Endothelial cell of umbilical vein (primary cell): ENCODE data around the gene SLC30A2. TPM values are rescaled to one million over a fixed set of nuclear protein-coding genes. Genes with fewer than 3 reads are reported as not detected.

ENCODE experiments used
- BruUV-seq: library from RNA; stranded (reverse); fragments of 400-500 nt; replicated peaks from 2 replicates; lab custom pipeline; 2021; lab: Mats Ljungman, UMichigan
- CTCF ChIA-PET: fragments of 300-600, 350-600 bp; sonication (Branson Sonifier 250); formaldehyde crosslinking; loops from one replicate; lab custom pipeline; 2021; ENCODE audit warnings: antibody characterized with exemption, inconsistent platforms; lab: Charles Lee
- POLR2A ChIA-PET: fragments of 300-600, 350-600 bp; sonication (Branson Sonifier 250); formaldehyde crosslinking; loops from one replicate; lab custom pipeline; 2021; ENCODE audit warnings: antibody characterized with exemption, inconsistent platforms; lab: Charles Lee
- DNase-seq: peaks from one replicate; pipeline ENCODE4 v3.0.0-alpha.2; 2011; ENCODE audit warnings: low read depth, low spot score
- FAIRE-seq: peaks from 2 replicates; lab custom pipeline; 2011; peaks lifted over from hg19 to GRCh38; lab: Jason Lieb, UNC
- H2AFZ ChIP-seq: 2 replicates; pipeline ENCODE4 v1.6.0; 2012; ENCODE audit warnings: low read depth, low read length, control low read depth, inconsistent platforms
- H3K27ac ChIP-seq: 2 replicates; pipeline ENCODE4 v1.5.1; 2011; ENCODE audit warnings: low read depth, mild to moderate bottlenecking, control low read depth, low read length, moderate library complexity; ENCODE audit not compliant: insufficient read depth
- H3K27me3 ChIP-seq, 2 experiments: 2 replicates each; pipeline versions ENCODE4 v1.6.0 to v1.6.1; 2011; ENCODE audit warnings: low read length in 2 of 2, mixed read lengths in 1 of 2; ENCODE audit not compliant: control insufficient read depth in 2 of 2, insufficient read depth in 2 of 2
- H3K36me3 ChIP-seq, 2 experiments: 2 replicates in 1 of 2; 3 replicates in 1 of 2; pipeline ENCODE4 v1.5.1; 2011; ENCODE audit warnings: low read length in 2 of 2, mild to moderate bottlenecking in 1 of 2, moderate library complexity in 1 of 2; ENCODE audit not compliant: control insufficient read depth in 2 of 2, insufficient read depth in 2 of 2; ENCODE audit errors: extremely low read depth in 1 of 2
- H3K4me1 ChIP-seq: 3 replicates; pipeline ENCODE4 v1.5.1; 2011; ENCODE audit warnings: mild to moderate bottlenecking, low read length; ENCODE audit not compliant: control insufficient read depth, insufficient read depth; ENCODE audit errors: extremely low read depth
- H3K4me2 ChIP-seq: 2 replicates; pipeline ENCODE4 v1.6.1; 2011; ENCODE audit warnings: low read length, control low read depth, mixed read lengths; ENCODE audit not compliant: insufficient read depth
- H3K4me3 ChIP-seq, 3 experiments: fragments of 200-600 bp in 1 of 3; sonication (generic), shearing (Covaris generic) in 1 of 3; replicated peaks in 1 of 3; 2 replicates each; pipeline ENCODE4 v1.5.1; 2011 to 2016; ENCODE audit warnings: control low read depth in 3 of 3, low read length in 3 of 3, mild to moderate bottlenecking in 2 of 3, inconsistent platforms in 1 of 3, low read depth in 1 of 3, moderate library complexity in 1 of 3; ENCODE audit not compliant: insufficient read depth in 1 of 3
- H3K79me2 ChIP-seq: 2 replicates; pipeline ENCODE4 v1.6.0; 2012; ENCODE audit warnings: low read length, inconsistent platforms; ENCODE audit not compliant: control insufficient read depth, insufficient read depth
- H3K9ac ChIP-seq: replicated peaks from 2 replicates; pipeline ENCODE3; 2011; ENCODE audit warnings: low read length, control low read depth; ENCODE audit not compliant: insufficient read depth; ENCODE audit errors: extremely low read depth
- H3K9me1 ChIP-seq: replicated peaks from 3 replicates; pipeline ENCODE4 v1.6.0; 2011; ENCODE audit warnings: mild to moderate bottlenecking, low read length; ENCODE audit not compliant: control insufficient read depth, insufficient read depth; ENCODE audit errors: extremely low read depth
- H3K9me3 ChIP-seq: replicated peaks from 2 replicates; pipeline ENCODE4 v1.5.1; 2012; ENCODE audit warnings: low read length, inconsistent platforms; ENCODE audit not compliant: control insufficient read depth, insufficient read depth
- H4K20me1 ChIP-seq: replicated peaks from 2 replicates; pipeline ENCODE3; 2011; ENCODE audit warnings: mild to moderate bottlenecking, low read length; ENCODE audit not compliant: control insufficient read depth, insufficient read depth; ENCODE audit errors: extremely low read depth
- CTCF ChIP-seq, 2 donors: IDR thresholded peaks; 1 replicate in 1 of 2; 2 replicates in 1 of 2; pipeline ENCODE4 v1.5.1; 2011; ENCODE audit warnings: low read length in 2 of 2, mild to moderate bottlenecking in 2 of 2, moderate library complexity in 2 of 2, control low read depth in 1 of 2, inconsistent platforms in 1 of 2, low read depth in 1 of 2; ENCODE audit not compliant: insufficient read depth in 1 of 2; ENCODE audit errors: extremely low read depth in 1 of 2
- EZH2 ChIP-seq: IDR thresholded peaks from 2 replicates; pipeline ENCODE4 v1.6.1; 2012; ENCODE audit warnings: borderline replicate concordance, low read depth, mild to moderate bottlenecking, moderate library complexity, low read length, inconsistent platforms; ENCODE audit not compliant: severe bottlenecking
- FOS ChIP-seq: IDR thresholded peaks from 2 replicates; pipeline ENCODE4 v1.6.1; 2011; ENCODE audit warnings: mild to moderate bottlenecking, low read length, moderate library complexity, borderline replicate concordance; ENCODE audit not compliant: insufficient read depth
- GATA2 ChIP-seq: IDR thresholded peaks from 2 replicates; pipeline ENCODE4 v1.7.0; 2011; ENCODE audit warnings: low read depth, mild to moderate bottlenecking, moderate library complexity, mixed read lengths, low read length; ENCODE audit not compliant: insufficient read length, insufficient read depth
- JUN ChIP-seq: IDR thresholded peaks from 2 replicates; pipeline ENCODE4 v1.6.1; 2011; ENCODE audit warnings: borderline replicate concordance, low read depth; ENCODE audit not compliant: insufficient read length, insufficient read depth
- MAX ChIP-seq: IDR thresholded peaks from 2 replicates; pipeline ENCODE4 v1.6.1; 2011; ENCODE audit not compliant: insufficient read depth, insufficient read length
- MYC ChIP-seq: IDR thresholded peaks from one replicate; pipeline ENCODE4 v1.6.1; 2011; ENCODE audit warnings: mild to moderate bottlenecking, low read depth, low read length
- POLR2A ChIP-seq: IDR thresholded peaks from 2 replicates; pipeline ENCODE4 v1.6.1; 2012; ENCODE audit warnings: low read depth, mild to moderate bottlenecking, control low read depth, low read length
- POLR2AphosphoS5 ChIP-seq: IDR thresholded peaks from 2 replicates; pipeline ENCODE4 v1.6.1; 2012; ENCODE audit warnings: low read depth, mild to moderate bottlenecking, control low read depth, low read length, moderate library complexity; ENCODE audit not compliant: insufficient read depth
- dilution Hi-C: fragments of 300-500 bp; cut with MboI; formaldehyde crosslinking; loops from one replicate; pipeline ENCODE4 v1.15.0; 2019; ENCODE audit warnings: low sequenced_read_pairs; ENCODE audit not compliant: extremely low pct_ligation_motif_present
- intact Hi-C: fragments of 100-400 bp; cut with micrococcal nuclease; formaldehyde crosslinking; loops from one replicate; pipeline ENCODE4 v1.10.0; 2022
- polyA plus RNA-seq, 4 experiments: library from polyadenylated mRNA; depleted of rRNA in 3 of 4; stranded (reverse) in 3 of 4; unstranded in 1 of 4; fragments of >200 nt; gene quantifications; 2 replicates each; pipeline versions ENCODE4 v1.2.1 to v1.2.3, GENCODE V29; 2011 to 2012; ENCODE audit warnings: missing spikeins in 1 of 4
- total RNA-seq: library from RNA; stranded (reverse); gene quantifications from 2 replicates; pipeline ENCODE4 v1.2.3, GENCODE V29; 2021

The SLC30A2 gene
- total and polyA plus RNA-seq, 2 donors (not counting 3 experiments of a cell fraction or from before 2014, with no cell fraction given): not detected

- no peaks in the 10 kb centered on the region for H3K79me2 ChIP-seq
- intact Hi-C loops (no loop called here), dilution Hi-C loops (no loop called here)
- no peak overlapping the region for H3K9ac ChIP-seq
- TF ChIP-seq CTCF (IDR thresholded peaks at IDR 0.05; ENCODE audit: extremely low read depth in 1 of 2, insufficient read depth in 1 of 2, low read depth in 1 of 2, low read length in 2 of 2) (no peak), GATA2 (no peak), POLR2A (no peak), JUN (no peak), MYC (no peak), FOS (no peak), POLR2AphosphoS5 (no peak), EZH2 (no peak), MAX (no peak)
- no peaks in the 10 kb centered on the region for H3K9me1 ChIP-seq
- ChIA-PET POLR2A (no interaction called here), CTCF (no interaction called here)
- H3K4me2 ChIP-seq: no peak overlapping the region
- no peaks in the 10 kb centered on the region for H3K9me3 ChIP-seq
- H3K36me3 ChIP-seq: no peaks in the 10 kb centered on the region
- FAIRE-seq (no peak), DNase-seq (no peak)
- peaks cover 7% of the 10 kb centered on the region for H3K4me1 ChIP-seq
- H4K20me1 ChIP-seq: no peaks in the 10 kb centered on the region
- no TSS peak for BruUV-seq
- no peak overlapping the region for H2AFZ ChIP-seq
- H3K27me3 ChIP-seq: peaks cover 0 to 8% of the 10 kb centered on the region in 2 experiments
- no peak overlapping the region for H3K4me3 ChIP-seq
- H3K27ac ChIP-seq: no peak overlapping the region
Observed at GRCh38 chr1:26092422-26092821, 46.5 kb upstream of the SLC30A2 start.
